Prostate gland (tissue), 2 donors: Measurements from ENCODE around the gene FBXO47. TPM values are rescaled to one million over a fixed set of nuclear protein-coding genes. Genes with fewer than 3 reads are reported as not detected.

Source experiments
- DNase-seq: peaks from one replicate; pipeline ENCODE4 v3.0.0-alpha.2; 2019; ENCODE audit warnings: low spot score
- H3K27ac ChIP-seq, 2 donors: fragments of 200-600 bp; sonication (generic); 2 replicates each; pipeline ENCODE4 v1.5.1; 2017 to 2019
- H3K27me3 ChIP-seq: fragments of 200-600 bp; sonication (generic); replicated peaks from 2 replicates; pipeline ENCODE4 v1.5.1; 2019; ENCODE audit not compliant: insufficient read depth
- H3K36me3 ChIP-seq, 2 donors: fragments of 200-600 bp; sonication (generic); 1 replicate in 1 of 2; 2 replicates in 1 of 2; pipeline versions ENCODE4 v1.5.1 to v1.8.1; 2017 to 2019
- H3K4me1 ChIP-seq: fragments of 200-600 bp; sonication (generic); replicated peaks from 2 replicates; pipeline ENCODE4 v1.5.1; 2019
- H3K4me3 ChIP-seq, 2 donors: fragments of 200-600 bp; sonication (generic); 2 replicates each; pipeline ENCODE4 v1.5.1; 2017 to 2019
- H3K9me3 ChIP-seq: fragments of 200-600 bp; sonication (generic); 2 replicates; pipeline ENCODE4 v1.5.1; 2017
- CTCF ChIP-seq, 4 experiments: fragments of 200-600 bp in 2 of 4; fragments of 450-650 bp in 2 of 4; sonication (generic) in 2 of 4; IDR thresholded peaks; 1 replicate in 3 of 4; 2 replicates in 1 of 4; pipeline ENCODE4 v1.5.1; 2016 to 2019; ENCODE audit warnings: antibody characterized with exemption in 4 of 4, mild to moderate bottlenecking in 2 of 4, moderate library complexity in 2 of 4
- POLR2A ChIP-seq: fragments of 450-650 bp; IDR thresholded peaks from one replicate; pipeline ENCODE4 v1.6.1; 2016; ENCODE audit warnings: antibody characterized with exemption, mild to moderate bottlenecking
- POLR2AphosphoS5 ChIP-seq: sonication (generic); formaldehyde crosslinking; IDR thresholded peaks from one replicate; pipeline ENCODE4 v1.6.1; 2017; ENCODE audit warnings: antibody characterized with exemption
- WGBS: methylation state at CpG from one replicate; pipeline ENCODE4 v1.1.5; 2018; 5-methylcytosine and 5-hydroxymethylcytosine counted together
- intact Hi-C: fragments of 100-400 bp; cut with DNase I; formaldehyde crosslinking; loops from one replicate; pipeline ENCODE4 v1.14.2; 2022
- total RNA-seq, 2 donors: library from RNA; depleted of rRNA; stranded (reverse); fragments of >200 nt; gene quantifications; one replicate each; pipeline ENCODE4 v1.1.0, GENCODE V29; 2016

The FBXO47 gene
- total RNA-seq, 2 donors from 2014 or later, result 5.1 TPM; not detected in 1

GRCh38 chr17:38984666-38985065 lies 17.5 kb upstream of the FBXO47 start:
- no peaks in the 10 kb centered on the region for H3K27me3 ChIP-seq
- no peaks in the 10 kb centered on the region for H3K36me3 ChIP-seq
- no peak overlapping the region for H3K4me3 ChIP-seq
- no peak for DNase-seq
- TF ChIP-seq CTCF (IDR thresholded peaks at IDR 0.05) (no peak), POLR2AphosphoS5 (no peak), POLR2A (no peak)
- no peak overlapping the region for H3K27ac ChIP-seq
- WGBS, result 67% methylated on average over 2 of the region's 2 CpGs
- no peaks in the 10 kb centered on the region for H3K9me3 ChIP-seq
- intact Hi-C loops, result loop anchor here (5.0 kb wide), 2 partner anchors 112 to 168 kb away; partner anchors contain the start of genes LASP1 and PLXDC1
- H3K4me1 ChIP-seq, result no peaks in the 10 kb centered on the region

- peak; percentile 43 for DNase-seq
- Histone ChIP-seq H3K36me3 (no peaks in the 10 kb centered on the region), H3K4me3 (no peak overlapping the region), H3K4me1 (no peaks in the 10 kb centered on the region), H3K27ac (no peak overlapping the region), H3K9me3 (no peaks in the 10 kb centered on the region), H3K27me3 (no peaks in the 10 kb centered on the region)
- intact Hi-C loops, result loop anchor here (5.0 kb wide), 2 partner anchors 111 to 169 kb away; partner anchors contain the start of genes LASP1 and PLXDC1
- TF ChIP-seq POLR2A, result no peak
- TF ChIP-seq POLR2AphosphoS5, result peak; percentile 51
- peak; percentile 58 to 85 (median 70) for TF ChIP-seq CTCF (IDR thresholded peaks at IDR 0.05)
- WGBS, result 40% methylated on average over 11 of the region's 11 CpGs
Observed at GRCh38 chr17:38982858-38983746, 15.9 kb upstream of the FBXO47 start.

GRCh38 chr17:38981636-38982035 lies 14.4 kb upstream of the FBXO47 start:
- Histone ChIP-seq H3K27ac (no peak overlapping the region), H3K36me3 (no peaks in the 10 kb centered on the region), H3K4me3 (no peak overlapping the region), H3K9me3 (no peaks in the 10 kb centered on the region), H3K4me1 (no peaks in the 10 kb centered on the region), H3K27me3 (no peaks in the 10 kb centered on the region)
- 50% methylated on average over 2 of the region's 2 CpGs for WGBS
- no peak for DNase-seq
- intact Hi-C loops, result loop anchor here (5.0 kb wide), 2 partner anchors 109 to 171 kb away; partner anchors contain the start of genes LASP1 and PLXDC1
- TF ChIP-seq CTCF (IDR thresholded peaks at IDR 0.05) (no peak), POLR2AphosphoS5 (no peak), POLR2A (no peak)

GRCh38 chr17:38980490-38981217 lies 13.5 kb upstream of the FBXO47 start:
- intact Hi-C loops, result loop anchor here (5.0 kb wide), 2 partner anchors 108 to 172 kb away; partner anchors contain the start of genes LASP1 and PLXDC1
- no peaks in the 10 kb centered on the region for H3K9me3 ChIP-seq
- WGBS, result 41% methylated on average over 3 of the region's 3 CpGs
- no peaks in the 10 kb centered on the region for H3K36me3 ChIP-seq
- no peak overlapping the region for H3K4me3 ChIP-seq
- DNase-seq, result no peak
- no peaks in the 10 kb centered on the region for H3K27me3 ChIP-seq
- TF ChIP-seq CTCF (IDR thresholded peaks at IDR 0.05), result no peak
- no peak for TF ChIP-seq POLR2A
- no peak for TF ChIP-seq POLR2AphosphoS5
- H3K27ac ChIP-seq, result no peak overlapping the region
- H3K4me1 ChIP-seq, result no peaks in the 10 kb centered on the region
